GM12874 (cell line): Measurements from ENCODE around the gene GALNT8.

Source experiments
- CTCF ChIP-seq: IDR thresholded peaks from 2 replicates; pipeline ENCODE4 v1.5.1; 2011; ENCODE audit warnings: low read depth, mild to moderate bottlenecking, control low read depth, low read length, moderate library complexity; ENCODE audit not compliant: insufficient read depth

The GALNT8 gene

GRCh38 chr12:4800555-4800954, 80.4 kb downstream of the GALNT8 start:
- TF ChIP-seq CTCF, result no peak

GRCh38 chr12:4802841-4803240, 82.6 kb downstream of the GALNT8 start:
- TF ChIP-seq CTCF, result no peak

GRCh38 chr12:4806439-4807115, 86.4 kb downstream of the GALNT8 start:
- TF ChIP-seq CTCF, result no peak

- TF ChIP-seq CTCF, result no peak
Observed at GRCh38 chr12:4807116-4807783, 87.0 kb downstream of the GALNT8 start.

- TF ChIP-seq CTCF, result no peak
Observed at GRCh38 chr12:4807813-4808212, 87.6 kb downstream of the GALNT8 start.

GRCh38 chr12:4809013-4809448, 88.8 kb downstream of the GALNT8 start:
- TF ChIP-seq CTCF, result no peak

- TF ChIP-seq CTCF, result no peak
Observed at GRCh38 chr12:4809449-4810218, 89.4 kb downstream of the GALNT8 start.
